GF-D8 (cell line): ENCODE measurements around the gene CEP192.
A peak's percentile ranks its signal among the peaks of the same experiment; 100 is the strongest.
"Not testable (repeated sequence)": the region's sequence is repeated elsewhere in the genome, so short reads cannot be mapped to it uniquely, and the experiment has no call there.

Experiments
- DNase-seq: peaks from one replicate; lab custom pipeline; 2025; lab: John Stamatoyannopoulos, UW

Gene CEP192

GRCh38 chr18:13028869-13029268 lies 37.7 kb downstream of the CEP192 start:
- no peak for DNase-seq

GRCh38 chr18:13032173-13032572 lies 41.0 kb downstream of the CEP192 start:
- no peak for DNase-seq

DNA sequence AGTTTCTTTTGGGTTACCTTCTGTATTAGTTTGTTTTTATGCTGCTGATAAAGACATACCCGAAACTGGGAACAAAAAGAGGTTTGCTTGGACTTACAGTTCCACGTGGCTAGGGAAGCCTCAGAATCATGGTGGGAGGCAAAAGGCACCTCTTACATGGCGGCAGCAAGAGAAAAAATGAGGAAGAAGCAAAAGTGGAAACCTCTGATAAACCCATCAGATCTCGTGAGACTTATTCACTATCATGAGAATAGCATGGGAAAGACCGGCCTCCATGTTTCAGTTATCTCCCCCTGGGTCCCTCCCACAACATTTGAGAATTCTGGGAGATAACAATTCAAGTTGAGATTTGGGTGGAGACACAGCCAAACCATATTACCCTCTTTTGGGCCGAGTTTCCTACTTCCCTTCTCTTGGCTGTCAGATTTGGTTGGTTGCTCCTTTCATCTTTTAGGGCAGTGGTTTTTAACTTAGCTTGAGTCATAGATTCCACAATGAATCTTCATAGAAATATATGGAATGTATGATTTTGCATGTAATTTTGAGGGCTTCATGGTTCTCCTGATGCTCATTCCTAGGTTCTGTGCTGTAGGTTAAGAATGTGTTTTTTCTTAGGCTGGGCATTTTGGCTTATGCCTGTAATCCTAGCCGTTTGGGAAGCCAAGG lies 44.2 kb downstream of the CEP192 start:
- no peak for DNase-seq

DNA sequence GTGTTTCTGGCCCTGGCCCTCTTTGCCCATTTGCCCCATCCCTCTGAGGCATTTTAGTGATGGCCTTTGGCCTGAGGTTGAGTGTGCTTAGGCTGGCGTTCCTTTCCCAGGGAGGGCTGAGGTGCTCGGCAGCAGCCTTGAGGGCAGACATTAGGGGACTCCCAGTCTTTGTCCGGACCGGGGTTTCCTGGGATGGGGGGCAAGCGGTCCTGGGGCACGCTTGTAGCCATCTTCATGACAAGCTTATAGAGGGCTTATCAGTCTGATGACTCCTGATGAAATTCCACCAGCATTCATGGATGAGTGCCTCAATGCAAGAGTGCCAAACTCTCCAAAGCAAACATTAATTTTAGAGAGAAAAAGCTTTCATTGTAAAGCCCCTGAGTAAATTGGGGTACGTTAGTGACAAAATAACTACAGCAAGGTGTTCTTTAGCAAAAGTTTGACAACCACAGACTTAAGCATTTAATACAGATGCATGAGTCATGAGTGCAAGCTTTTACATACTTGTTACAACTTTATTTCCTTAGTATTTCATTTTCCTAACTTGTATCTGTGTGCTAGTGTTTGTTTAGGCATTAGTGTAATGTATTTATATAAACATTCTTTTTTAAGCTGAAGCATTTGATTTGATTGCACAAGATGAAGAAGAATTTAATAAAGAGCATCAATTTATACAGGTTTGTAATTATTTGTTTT lies 45.6 kb downstream of the CEP192 start:
- DNase-seq: no peak

DNA sequence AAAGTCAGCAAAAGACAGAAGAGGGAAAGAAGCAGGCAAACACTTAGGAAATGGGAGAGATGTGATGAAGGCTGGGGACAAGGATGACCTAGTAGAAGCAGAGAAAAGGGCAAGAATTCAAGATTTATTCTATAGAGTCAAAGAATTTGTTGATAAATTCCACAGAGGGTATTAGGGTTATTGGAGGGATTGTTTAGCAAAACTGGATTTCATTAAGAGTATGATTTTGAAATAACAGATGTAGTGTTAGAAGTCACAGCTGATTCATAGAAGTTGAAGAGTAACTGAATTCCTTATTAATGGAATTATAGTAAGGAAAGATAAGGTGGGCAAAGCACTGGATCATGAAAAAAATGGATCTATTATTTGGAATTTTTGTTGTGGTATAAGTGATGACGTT lies 48.6 kb downstream of the CEP192 start:
- no peak for DNase-seq

GRCh38 chr18:13043066-13043465 lies 51.9 kb downstream of the CEP192 start:
- no peak for DNase-seq

GRCh38 chr18:13048061-13048595 lies 57.0 kb downstream of the CEP192 start:
- no peak for DNase-seq

DNA sequence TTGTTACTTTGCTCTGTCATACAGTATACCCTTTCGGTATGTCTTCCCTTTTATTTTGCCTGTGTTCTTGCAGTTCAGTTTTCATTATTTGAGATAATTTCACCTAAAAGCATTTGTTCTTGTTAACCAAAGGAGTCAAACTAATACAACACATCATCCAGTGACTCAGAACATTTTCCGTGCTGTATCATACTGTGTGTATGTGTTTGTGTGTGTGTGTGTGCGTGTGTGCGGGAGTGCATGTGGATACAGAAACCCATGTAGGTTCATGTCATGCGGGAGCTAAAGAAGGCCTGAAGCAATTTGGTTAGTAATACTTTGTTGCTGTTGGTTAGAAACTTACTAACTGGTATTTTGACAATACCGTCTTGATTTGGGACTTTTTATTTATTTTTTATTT lies 60.0 kb downstream of the CEP192 start:
- no peak for DNase-seq

- DNase-seq: peak; percentile 7
These were observed 60.8 kb downstream of the CEP192 start for GRCh38 chr18:13051950-13052349.

- no peak for DNase-seq
These were observed 63.2 kb downstream of the CEP192 start for GRCh38 chr18:13054336-13054735.

DNA sequence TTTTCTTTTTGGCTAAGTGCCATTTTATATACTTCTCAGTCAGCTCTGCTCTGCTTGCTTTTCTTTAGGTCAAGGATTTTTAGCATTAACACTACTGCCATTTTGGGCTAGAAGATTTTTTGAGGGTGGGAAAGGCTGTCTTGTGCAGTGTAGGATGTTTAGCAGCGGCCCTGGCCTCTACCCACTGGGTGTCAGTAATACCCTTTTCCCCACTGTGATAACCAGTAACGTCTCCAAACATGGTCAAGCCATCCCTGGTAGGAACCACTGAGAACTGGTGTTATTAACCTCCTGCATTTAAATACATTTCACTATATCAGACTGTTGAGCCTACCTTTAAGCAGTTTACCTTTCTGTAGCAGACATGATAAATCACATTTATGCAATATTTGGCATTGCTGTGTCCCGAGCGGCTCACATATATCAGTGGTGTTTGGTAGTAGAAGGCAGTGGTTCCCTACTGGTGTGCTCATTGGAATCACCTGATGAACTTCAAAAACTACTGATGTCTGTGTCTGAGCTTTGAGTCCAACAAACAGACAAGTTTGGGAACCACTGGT lies 70.5 kb downstream of the CEP192 start:
- DNase-seq: no peak

DNA sequence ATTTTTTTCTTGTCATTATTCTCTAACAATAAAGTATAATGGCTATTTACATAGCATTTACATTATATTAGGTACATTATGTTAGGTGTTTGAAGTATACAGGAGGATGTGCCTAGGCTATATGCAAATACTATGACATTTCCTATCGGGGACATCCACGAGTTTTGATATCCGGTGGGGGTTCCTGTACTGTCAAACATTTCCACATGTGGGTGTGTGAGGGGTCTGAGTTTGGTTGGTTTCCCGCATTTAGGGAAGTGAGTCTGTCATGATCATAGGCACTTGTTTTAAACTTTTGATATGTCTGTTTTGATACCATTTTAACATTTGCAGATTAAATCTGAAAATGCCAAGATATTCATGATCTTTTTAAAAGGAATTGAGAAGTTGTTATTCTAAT lies 76.0 kb downstream of the CEP192 start:
- DNase-seq: no peak

DNA sequence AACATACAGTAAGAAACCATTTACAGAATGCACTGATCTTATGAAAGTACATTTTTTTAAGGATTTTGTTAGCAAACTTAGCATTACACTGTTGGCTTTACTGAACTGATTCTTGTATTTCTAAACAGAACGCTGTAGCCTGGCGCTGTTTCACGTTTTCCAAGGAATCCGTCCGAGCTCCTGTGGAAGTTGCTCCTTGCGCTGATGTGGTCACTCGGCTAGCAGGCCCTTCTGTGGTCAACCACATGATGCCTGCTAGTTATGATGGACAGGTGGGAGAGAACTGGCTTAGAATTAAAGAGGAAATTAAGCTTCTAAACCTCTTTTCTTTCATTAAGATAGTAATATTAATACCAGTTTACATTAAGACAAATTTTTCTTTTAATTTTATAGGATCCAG lies 76.8 kb downstream of the CEP192 start:
- DNase-seq: no peak

GRCh38 chr18:13070460-13070859 lies 79.3 kb downstream of the CEP192 start:
- no peak for DNase-seq

GRCh38 chr18:13076886-13077285 lies 85.7 kb downstream of the CEP192 start:
- no peak for DNase-seq

DNA sequence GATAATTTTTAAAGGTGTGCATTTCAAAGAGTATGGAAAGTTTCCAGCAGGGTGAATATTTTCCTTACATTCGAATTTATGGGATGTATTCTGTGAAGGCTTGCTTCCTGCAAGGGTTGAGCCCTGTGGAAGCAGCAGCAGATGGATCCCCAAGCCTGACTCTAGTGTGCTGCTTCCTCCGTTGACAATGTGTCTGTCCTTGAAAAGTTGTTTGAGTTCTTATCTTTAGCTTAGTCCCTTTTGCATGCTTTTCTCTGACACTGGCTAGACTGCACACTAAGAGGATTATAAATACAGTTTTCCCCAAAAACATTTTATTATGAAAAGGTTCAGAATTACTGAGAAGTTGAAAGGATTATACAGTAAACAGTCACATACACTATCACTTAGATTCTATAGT lies 86.3 kb downstream of the CEP192 start:
- no peak for DNase-seq

GRCh38 chr18:13078065-13078464 lies 86.9 kb downstream of the CEP192 start:
- not testable (repeated sequence) for DNase-seq

GRCh38 chr18:13086906-13087305 lies 95.7 kb downstream of the CEP192 start:
- DNase-seq: no peak

GRCh38 chr18:13095466-13095865 lies 104.3 kb downstream of the CEP192 start:
- DNase-seq: no peak

DNA sequence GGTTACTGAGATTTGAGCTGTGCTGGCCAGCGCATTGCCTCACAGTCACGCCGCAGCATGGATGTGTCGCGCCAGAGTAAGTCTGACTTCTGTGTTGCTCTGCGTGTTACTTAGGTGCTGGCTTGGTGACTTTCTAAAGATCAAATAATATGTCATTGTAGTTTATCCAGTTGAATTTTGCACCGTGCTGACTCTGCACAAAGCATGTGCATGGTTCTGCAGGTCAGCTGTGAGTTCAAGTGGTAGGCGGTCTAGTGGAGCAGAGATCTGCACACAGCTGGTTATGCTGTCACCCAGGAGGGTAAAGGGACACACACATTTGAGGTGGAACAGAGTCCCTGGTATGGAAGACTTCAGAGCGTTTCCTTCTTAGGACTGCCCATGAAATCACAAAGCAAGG lies 105.1 kb downstream of the CEP192 start:
- DNase-seq: no peak

- DNase-seq: no peak
These were observed 105.6 kb downstream of the CEP192 start for GRCh38 chr18:13096719-13097118.

DNA sequence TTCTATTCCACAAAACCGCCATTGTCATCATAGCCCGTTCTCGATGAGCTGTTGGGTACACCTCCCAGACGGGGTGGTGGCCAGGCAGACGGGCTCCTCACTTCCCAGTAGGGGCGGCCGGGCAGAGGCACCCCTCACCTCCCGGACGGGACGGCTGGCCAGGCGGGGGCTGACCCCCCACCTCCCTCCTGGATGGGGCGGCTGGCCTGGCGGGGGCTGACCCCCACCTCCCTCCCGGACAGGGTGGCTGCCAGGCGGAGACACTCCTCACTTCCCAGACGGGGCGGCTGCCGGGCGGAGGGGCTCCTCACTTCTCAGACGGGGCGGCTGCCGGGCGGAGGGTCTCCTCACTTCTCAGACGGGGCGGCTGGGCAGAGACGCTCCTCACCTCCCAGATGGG lies 106.9 kb downstream of the CEP192 start:
- DNase-seq: not testable (repeated sequence)

- DNase-seq: no peak
These were observed 108.0 kb downstream of the CEP192 start for GRCh38 chr18:13099113-13099512.
